GM12878 (cell line): ENCODE data around the gene MIXL1. TPM values are rescaled to one million over a fixed set of nuclear protein-coding genes. Genes with fewer than 3 reads are reported as not detected.
A peak's percentile ranks its signal among the peaks of the same experiment; 100 is the strongest.

Experiments
- BHLHE40 ChIP-seq, 2 experiments: fragments of 450-650 bp in 1 of 2; IDR thresholded peaks; 2 replicates each; pipeline ENCODE4 v1.6.1; 2011 to 2017; ENCODE audit warnings: low read depth in 2 of 2, borderline replicate concordance in 1 of 2, improper control_type of control experiment in 1 of 2, low read length in 1 of 2, mild to moderate bottlenecking in 1 of 2
- CHD4 ChIP-seq: fragments of 200-600 bp; sonication (generic); IDR thresholded peaks from 2 replicates; pipeline ENCODE4 v1.6.1; 2016; ENCODE audit warnings: mild to moderate bottlenecking
- FOXM1 ChIP-seq: IDR thresholded peaks from 2 replicates; pipeline ENCODE4 v1.6.1; 2012; ENCODE audit warnings: low read depth, mild to moderate bottlenecking, inconsistent platforms, low read length, moderate library complexity
- GABPA ChIP-seq: IDR thresholded peaks from 2 replicates; pipeline ENCODE4 v1.6.1; 2014; ENCODE audit warnings: antibody characterized with exemption, low read depth, mild to moderate bottlenecking, inconsistent platforms
- GATAD2B ChIP-seq: fragments of 450-650 bp; conservative IDR thresholded peaks from 2 replicates; pipeline ENCODE4 v1.6.1; 2017; ENCODE audit warnings: low read depth, mild to moderate bottlenecking, moderate library complexity
- MTA3 ChIP-seq: IDR thresholded peaks from 2 replicates; pipeline ENCODE4 v1.6.1; 2012; ENCODE audit warnings: low read length, inconsistent platforms, borderline replicate concordance
- MXI1 ChIP-seq: fragments of 150-350 bp; IDR thresholded peaks from 2 replicates; pipeline ENCODE4 v1.6.1; 2011; ENCODE audit warnings: low read depth, mild to moderate bottlenecking, inconsistent platforms, low read length, improper control_type of control experiment
- MYB ChIP-seq: fragments of 150-350 bp; IDR thresholded peaks from 2 replicates; pipeline ENCODE4 v1.6.1; 2014; ENCODE audit warnings: mild to moderate bottlenecking, low read depth, low read length, borderline replicate concordance
- NBN ChIP-seq: fragments of 450-650 bp; IDR thresholded peaks from 2 replicates; pipeline ENCODE4 v1.6.1; 2016
- NR2C1 ChIP-seq: fragments of 450-650 bp; IDR thresholded peaks from 2 replicates; pipeline ENCODE4 v1.6.1; 2017; ENCODE audit warnings: antibody characterized with exemption, mild to moderate bottlenecking, moderate library complexity
- POLR2A ChIP-seq: IDR thresholded peaks from 2 replicates; pipeline ENCODE4 v1.6.1; 2011; ENCODE audit warnings: low read depth, mild to moderate bottlenecking, low read length
- RCOR1 ChIP-seq: conservative IDR thresholded peaks from 2 replicates; pipeline ENCODE4 v1.6.1; 2012; ENCODE audit warnings: low read depth, low read length, improper control_type of control experiment
- RELA ChIP-seq: fragments of 450-650 bp; IDR thresholded peaks from 2 replicates; pipeline ENCODE4 v1.8.0; 2014; ENCODE audit warnings: borderline replicate concordance; ENCODE audit not compliant: partially characterized antibody
- SRF ChIP-seq, 2 experiments: IDR thresholded peaks; 2 replicates each; pipeline ENCODE4 v1.6.1; 2011; ENCODE audit warnings: low read depth in 2 of 2, low read length in 2 of 2, mild to moderate bottlenecking in 1 of 2, moderate library complexity in 1 of 2
- STAT3 ChIP-seq: IDR thresholded peaks from 2 replicates; pipeline ENCODE4 v1.6.1; 2011; ENCODE audit warnings: low read depth, low read length, improper control_type of control experiment
- USF2 ChIP-seq: IDR thresholded peaks from 2 replicates; pipeline ENCODE4 v1.6.1; 2011; ENCODE audit warnings: low read depth, low read length, improper control_type of control experiment, borderline replicate concordance
- ZNF592 ChIP-seq: fragments of 450-650 bp; IDR thresholded peaks from 2 replicates; pipeline ENCODE4 v1.6.1; 2017; ENCODE audit warnings: mild to moderate bottlenecking, moderate library complexity
- ZNF622 ChIP-seq: fragments of 450-650 bp; IDR thresholded peaks from 2 replicates; pipeline ENCODE4 v1.6.1; 2017; ENCODE audit warnings: mild to moderate bottlenecking, inconsistent platforms
- ZSCAN29 ChIP-seq: fragments of 450-650 bp; IDR thresholded peaks from 2 replicates; pipeline ENCODE4 v1.6.1; 2017; ENCODE audit warnings: mild to moderate bottlenecking, moderate library complexity
- ZZZ3 ChIP-seq: IDR thresholded peaks from 2 replicates; pipeline ENCODE4 v1.6.1; 2011; ENCODE audit warnings: low read depth; ENCODE audit not compliant: control insufficient read depth, insufficient read length
- polyA plus RNA-seq, 11 experiments: library from polyadenylated mRNA; depleted of rRNA in 4 of 11; unstranded in 6 of 11; stranded (reverse) in 5 of 11; fragments of >200 nt; fragmentation: Nextera tagmentation in 4 of 11; fragmentation: Illumina TruSeq in 1 of 11; extraction: Ambion mirVana in 4 of 11; extraction: Trizol in 1 of 11; gene quantifications; 1 replicate in 1 of 11; 2 replicates in 10 of 11; pipeline versions ENCODE4 v1.2.1 to v1.2.3, GENCODE V29; 2011 to 2016; ENCODE audit warnings: inconsistent platforms in 2 of 11, missing spikeins in 2 of 11, low read depth in 1 of 11
- total RNA-seq, 4 experiments: library from RNA; depleted of rRNA in 3 of 4; stranded (reverse); fragments of >200 nt in 3 of 4; fragmentation: Illumina TruSeq in 1 of 4; extraction: Trizol in 1 of 4; gene quantifications; 2 replicates each; pipeline versions ENCODE4 v1.2.1 to v1.2.3, GENCODE V29; 2013 to 2021
- TF ChIP-seq, protein P1 (sequence below): fragments of 450-650 bp; IDR thresholded peaks from 2 replicates; pipeline ENCODE4 v1.6.1; 2017; ENCODE audit warnings: low read depth, mild to moderate bottlenecking, moderate library complexity
- TF ChIP-seq, protein P2 (sequence below): IDR thresholded peaks from 2 replicates; pipeline ENCODE4 v1.6.1; 2011; ENCODE audit warnings: borderline replicate concordance, low read depth, mild to moderate bottlenecking, moderate library complexity, low read length; ENCODE audit not compliant: insufficient read depth, poor library complexity, severe bottlenecking

MIXL1 gene
- total and polyA plus RNA-seq, 10 of the 15 experiments (the other 5 are each of a cell fraction or from before 2014, with no cell fraction given), result 0.11 to 0.25 (median 0.20) TPM; not detected in 2

GRCh38 chr1:226186124-226187018, 37.1 kb upstream of the MIXL1 start, which contains the start of gene ACBD3 (continued):
- TF ChIP-seq NR2C1 (peak; percentile 97), SRF (IDR thresholded peaks at IDR 0.05; ENCODE audit: low read depth in 2 of 2, low read length in 2 of 2) (0 out of 4 replicates have a peak, but pooled peaks of 1 of the 2 experiments have one; percentile 2), ZZZ3 (no peak), POLR2A (peak; percentile 100), GABPA (peak; percentile 91), RCOR1 (no peak), USF2 (no peak), STAT3 (no peak), ZNF622 (no peak), NBN (peak; percentile 86), MTA3 (no peak), MYB (no peak), GATAD2B (peak; percentile 89; the same call in 1 of the 2 replicates), FOXM1 (no peak), RELA (no peak), BHLHE40 (IDR thresholded peaks at IDR 0.05; ENCODE audit: borderline replicate concordance in 1 of 2, low read depth in 2 of 2, low read length in 1 of 2) (peak in 1 of 2 experiments; percentile 45; a peak in 2 of 4 replicates), ZSCAN29 (no peak), ZNF592 (0 out of 2 replicates have a peak, but pooled peaks have one; percentile 45), CHD4 (no peak), MXI1 (no peak)
- TF ChIP-seq, protein P1, sequence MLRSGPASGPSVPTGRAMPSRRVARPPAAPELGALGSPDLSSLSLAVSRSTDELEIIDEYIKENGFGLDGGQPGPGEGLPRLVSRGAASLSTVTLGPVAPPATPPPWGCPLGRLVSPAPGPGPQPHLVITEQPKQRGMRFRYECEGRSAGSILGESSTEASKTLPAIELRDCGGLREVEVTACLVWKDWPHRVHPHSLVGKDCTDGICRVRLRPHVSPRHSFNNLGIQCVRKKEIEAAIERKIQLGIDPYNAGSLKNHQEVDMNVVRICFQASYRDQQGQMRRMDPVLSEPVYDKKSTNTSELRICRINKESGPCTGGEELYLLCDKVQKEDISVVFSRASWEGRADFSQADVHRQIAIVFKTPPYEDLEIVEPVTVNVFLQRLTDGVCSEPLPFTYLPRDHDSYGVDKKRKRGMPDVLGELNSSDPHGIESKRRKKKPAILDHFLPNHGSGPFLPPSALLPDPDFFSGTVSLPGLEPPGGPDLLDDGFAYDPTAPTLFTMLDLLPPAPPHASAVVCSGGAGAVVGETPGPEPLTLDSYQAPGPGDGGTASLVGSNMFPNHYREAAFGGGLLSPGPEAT, result peak; percentile 23; the same call in 1 of the 2 replicates
- TF ChIP-seq, protein P2, sequence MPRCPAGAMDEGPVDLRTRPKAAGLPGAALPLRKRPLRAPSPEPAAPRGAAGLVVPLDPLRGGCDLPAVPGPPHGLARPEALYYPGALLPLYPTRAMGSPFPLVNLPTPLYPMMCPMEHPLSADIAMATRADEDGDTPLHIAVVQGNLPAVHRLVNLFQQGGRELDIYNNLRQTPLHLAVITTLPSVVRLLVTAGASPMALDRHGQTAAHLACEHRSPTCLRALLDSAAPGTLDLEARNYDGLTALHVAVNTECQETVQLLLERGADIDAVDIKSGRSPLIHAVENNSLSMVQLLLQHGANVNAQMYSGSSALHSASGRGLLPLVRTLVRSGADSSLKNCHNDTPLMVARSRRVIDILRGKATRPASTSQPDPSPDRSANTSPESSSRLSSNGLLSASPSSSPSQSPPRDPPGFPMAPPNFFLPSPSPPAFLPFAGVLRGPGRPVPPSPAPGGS, result peak; percentile 58
